ENCODE data around the gene CACNA1C.

Gene CACNA1C

DNA sequence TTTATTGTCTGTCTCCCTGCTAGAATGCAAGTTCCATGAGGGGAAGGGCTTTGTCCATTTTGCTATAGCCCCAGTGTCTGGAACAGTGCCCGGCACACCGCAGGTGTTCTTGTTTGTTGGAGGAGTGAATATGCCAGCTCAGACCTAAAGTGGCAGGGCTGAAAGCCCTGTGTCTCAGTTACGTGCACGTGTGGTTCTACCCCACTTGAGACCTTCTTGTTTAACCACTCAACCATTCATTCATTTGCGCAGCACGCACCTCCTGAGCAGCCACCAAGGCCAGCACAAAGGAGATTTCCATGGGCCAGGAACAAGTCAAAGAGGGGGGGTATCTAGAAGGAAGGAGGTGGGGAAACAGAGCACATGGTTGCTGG lies 404.0 kb downstream of the CACNA1C start:
- DNase-seq (ENCODE audit: low spot score): no peak

- no peak for DNase-seq (ENCODE audit: low spot score)
These were observed 404.6 kb downstream of the CACNA1C start for GRCh38 chr12:2457215-2457932.

- DNase-seq (ENCODE audit: low spot score): no peak
These were observed 405.2 kb downstream of the CACNA1C start for GRCh38 chr12:2457933-2458414.

DNA sequence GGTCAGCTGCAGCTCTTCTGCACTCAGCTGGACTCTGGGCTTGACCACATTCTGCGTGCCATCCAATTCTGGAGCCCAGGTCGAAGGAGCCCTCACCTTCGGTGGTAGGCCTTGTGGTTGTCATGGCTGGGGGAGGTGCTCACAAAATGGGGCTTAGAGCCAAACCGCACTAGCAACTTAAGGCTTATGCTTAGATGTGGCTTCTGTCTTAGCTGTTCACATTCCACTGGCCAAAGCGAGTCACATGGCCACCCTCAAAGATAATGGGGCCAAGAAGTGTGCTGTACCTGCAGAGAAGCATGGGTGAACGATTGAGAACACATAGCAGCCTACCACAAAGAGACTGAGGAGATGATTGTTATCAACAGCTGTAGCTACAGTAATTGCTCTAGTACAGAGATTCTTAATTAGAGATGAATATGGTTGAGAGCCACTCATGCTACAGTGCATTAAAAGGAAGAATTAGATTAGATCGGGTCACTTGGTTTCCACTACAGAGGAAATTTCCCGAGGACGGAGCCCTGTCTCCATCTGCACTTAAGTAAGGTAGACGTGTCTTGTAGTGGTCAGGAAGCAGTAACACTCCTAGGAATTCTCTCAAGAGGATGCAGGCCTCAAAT lies 407.4 kb downstream of the CACNA1C start:
- no peak for DNase-seq (ENCODE audit: low spot score)

GRCh38 chr12:2461046-2461445 lies 408.3 kb downstream of the CACNA1C start:
- DNase-seq (ENCODE audit: low spot score): no peak

GRCh38 chr12:2461645-2462044 lies 408.9 kb downstream of the CACNA1C start:
- no peak for DNase-seq (ENCODE audit: low spot score)

DNA sequence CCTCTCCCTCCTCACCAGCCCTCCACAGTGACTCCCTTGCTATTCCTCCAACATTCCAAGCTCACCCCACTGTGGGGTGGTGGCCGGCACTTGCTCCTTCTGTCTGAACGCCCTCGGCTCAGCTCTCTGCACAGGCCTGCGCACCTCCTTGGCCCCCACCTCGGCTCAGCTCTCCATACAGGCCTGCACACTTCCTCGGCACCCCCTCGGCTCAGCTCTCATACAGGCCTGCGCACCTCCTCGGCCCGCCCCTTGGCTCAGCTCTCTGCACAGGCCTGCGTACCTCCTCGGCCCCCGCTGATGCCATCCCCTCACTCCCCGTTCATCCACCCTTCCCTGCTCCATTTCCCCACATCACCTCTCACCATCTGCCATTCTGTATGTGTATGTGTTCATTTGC lies 409.3 kb downstream of the CACNA1C start:
- no peak for DNase-seq (ENCODE audit: low spot score)

DNA sequence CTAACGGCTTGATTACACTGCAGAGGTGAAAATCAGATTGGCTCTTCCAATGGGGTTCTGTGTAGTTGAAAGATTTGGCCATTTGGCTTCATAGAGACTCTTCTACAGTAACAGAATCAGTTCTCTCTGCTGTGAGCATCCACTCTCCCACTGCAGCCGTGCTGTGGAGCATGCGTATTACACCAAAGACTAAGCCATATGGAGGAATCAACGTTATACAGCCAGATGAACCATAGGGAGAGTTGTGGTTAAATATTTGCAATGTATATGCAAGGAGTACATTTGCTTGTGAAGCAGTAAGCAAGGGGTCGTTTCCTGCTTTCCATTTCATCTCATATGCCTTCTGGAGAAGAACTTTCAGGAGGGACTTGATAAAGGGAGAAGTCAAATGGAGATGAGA lies 410.9 kb downstream of the CACNA1C start:
- no peak for DNase-seq (ENCODE audit: low spot score)

GRCh38 chr12:2465681-2466080 lies 412.9 kb downstream of the CACNA1C start:
- no peak for DNase-seq (ENCODE audit: low spot score)

GRCh38 chr12:2466211-2466610 lies 413.4 kb downstream of the CACNA1C start:
- DNase-seq (ENCODE audit: low spot score): no peak

DNA sequence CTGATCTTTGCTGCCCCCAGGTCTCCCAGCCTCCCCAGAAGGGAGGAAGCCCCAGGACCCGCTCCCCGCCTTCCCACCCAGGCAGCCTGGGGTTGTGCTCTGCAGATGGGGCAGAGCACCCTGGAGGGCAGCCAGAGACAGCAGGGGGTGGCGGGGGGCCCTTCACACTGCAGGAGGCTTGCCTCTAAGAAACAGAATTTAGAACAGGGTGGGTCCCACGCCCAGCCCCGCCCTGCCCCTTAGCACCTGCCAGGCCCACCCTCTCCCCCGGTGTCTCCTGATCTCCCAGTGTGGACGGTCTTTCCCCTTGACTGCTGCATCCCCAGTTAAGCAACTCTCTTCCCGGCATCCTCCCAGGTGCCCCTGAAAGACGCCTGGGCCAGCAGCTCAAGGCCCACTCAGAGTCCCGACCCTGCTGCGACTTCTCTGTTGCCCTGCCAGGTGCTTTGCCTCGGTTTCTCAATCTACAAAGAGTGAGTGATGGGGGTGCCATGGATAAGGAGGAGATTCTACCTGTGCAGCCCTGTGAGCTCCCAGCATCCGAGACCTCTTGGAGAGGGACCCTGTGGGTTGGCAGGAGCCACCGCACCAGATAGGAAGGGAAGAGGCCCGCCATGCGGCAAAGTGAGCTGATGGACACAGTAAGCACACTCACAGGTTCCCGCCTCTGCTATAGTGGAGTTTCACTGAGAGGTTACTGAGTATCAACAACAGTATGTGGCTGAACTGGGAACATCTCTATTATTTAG lies 414.8 kb downstream of the CACNA1C start:
- no peak for DNase-seq (ENCODE audit: low spot score)

DNA sequence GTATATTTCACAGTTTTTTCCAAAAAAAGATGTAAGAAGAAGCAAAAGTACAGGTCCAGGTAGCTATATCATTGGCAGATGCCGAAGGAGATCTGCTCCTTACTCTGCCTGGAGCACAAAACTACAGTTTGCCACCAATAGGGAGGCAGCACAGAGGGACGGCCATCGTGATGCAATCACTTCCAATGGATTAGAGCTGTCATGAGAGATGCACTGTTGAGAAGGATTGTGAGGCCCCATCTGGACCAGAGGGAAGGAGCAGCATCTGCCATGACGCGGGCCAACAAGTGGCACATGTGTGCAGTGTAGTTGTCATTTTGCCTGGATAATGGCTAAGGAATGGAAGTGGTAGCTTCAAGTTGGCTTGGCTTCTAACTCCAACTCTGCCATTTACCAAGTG lies 423.2 kb downstream of the CACNA1C start:
- DNase-seq (ENCODE audit: low spot score): no peak

DNA sequence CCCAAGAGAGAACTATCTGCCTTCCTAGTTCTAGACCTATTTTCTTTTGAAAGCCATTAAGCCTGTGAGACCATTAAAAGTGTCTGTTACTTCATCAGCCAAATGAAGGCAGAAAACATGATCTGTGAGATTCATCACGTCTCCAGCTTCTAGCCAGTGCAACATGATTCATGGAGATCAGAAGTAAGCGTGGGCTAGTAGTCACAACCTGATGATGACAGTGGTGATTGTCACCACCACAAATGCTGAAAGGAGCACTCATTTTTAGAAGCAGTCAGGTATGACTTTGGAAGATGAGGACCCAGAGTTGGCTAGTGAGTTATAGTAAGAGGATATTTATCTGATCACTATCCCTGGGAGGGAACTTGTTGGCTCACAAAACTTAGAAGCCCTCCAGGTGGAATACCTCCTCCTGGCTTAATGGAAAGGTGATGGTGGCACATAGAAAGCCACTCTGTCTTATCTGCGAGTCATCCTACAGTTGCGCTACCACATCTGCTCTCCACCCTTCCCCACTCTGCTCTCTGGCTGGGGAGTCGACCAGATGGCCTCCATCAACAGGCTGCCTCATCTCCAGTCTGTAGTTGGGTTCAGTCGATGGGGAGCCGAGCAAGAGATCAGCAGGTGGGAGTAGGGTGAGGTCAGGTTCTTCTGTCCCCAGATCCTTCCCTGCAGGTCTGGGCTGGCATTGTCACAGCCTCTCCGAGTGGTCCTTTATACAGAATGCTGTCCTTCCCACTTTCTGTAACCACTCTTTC lies 424.4 kb downstream of the CACNA1C start:
- no peak for DNase-seq (ENCODE audit: low spot score)

DNA sequence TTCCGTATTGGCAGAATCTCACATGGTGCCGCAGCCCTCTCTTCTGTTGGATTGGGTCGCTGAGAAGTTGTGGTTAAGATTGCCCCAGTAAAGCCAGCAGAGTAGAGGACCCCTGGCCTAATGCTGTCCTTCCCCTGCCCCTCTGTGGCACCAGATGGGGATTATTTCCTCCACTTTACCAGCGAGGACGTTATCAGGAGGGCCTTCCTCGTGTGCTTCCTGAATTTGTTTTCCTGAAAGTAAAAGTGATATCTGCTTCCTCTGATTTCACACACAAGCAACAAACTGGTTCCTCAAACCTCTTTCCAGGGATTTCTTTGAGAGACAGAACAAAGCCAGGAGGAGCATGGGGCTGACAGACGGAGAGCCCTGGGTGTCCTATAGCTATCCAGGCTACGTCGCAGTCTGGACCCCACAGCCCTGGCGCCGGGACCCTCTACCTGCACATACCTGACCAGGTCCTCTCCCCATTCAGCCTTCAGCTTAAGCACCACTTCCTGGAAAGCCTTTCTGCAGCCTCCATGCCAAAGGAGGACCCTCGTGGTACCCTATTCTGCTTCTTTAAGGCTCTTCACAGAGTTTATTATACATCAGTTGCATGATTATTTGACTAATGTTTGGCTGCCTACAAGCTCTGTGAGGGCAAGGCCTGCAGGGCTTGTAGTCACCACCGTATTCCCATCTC lies 427.2 kb downstream of the CACNA1C start:
- no peak for DNase-seq (ENCODE audit: low spot score)

- no peak for DNase-seq (ENCODE audit: low spot score)
These were observed 428.6 kb downstream of the CACNA1C start for GRCh38 chr12:2481346-2481745.

- no peak for DNase-seq (ENCODE audit: low spot score)
These were observed 429.2 kb downstream of the CACNA1C start for GRCh38 chr12:2481951-2482350.

GRCh38 chr12:2482938-2483660 lies 430.3 kb downstream of the CACNA1C start:
- no peak for DNase-seq (ENCODE audit: low spot score)

GRCh38 chr12:2483713-2484112 lies 430.9 kb downstream of the CACNA1C start:
- no peak for DNase-seq (ENCODE audit: low spot score)

DNA sequence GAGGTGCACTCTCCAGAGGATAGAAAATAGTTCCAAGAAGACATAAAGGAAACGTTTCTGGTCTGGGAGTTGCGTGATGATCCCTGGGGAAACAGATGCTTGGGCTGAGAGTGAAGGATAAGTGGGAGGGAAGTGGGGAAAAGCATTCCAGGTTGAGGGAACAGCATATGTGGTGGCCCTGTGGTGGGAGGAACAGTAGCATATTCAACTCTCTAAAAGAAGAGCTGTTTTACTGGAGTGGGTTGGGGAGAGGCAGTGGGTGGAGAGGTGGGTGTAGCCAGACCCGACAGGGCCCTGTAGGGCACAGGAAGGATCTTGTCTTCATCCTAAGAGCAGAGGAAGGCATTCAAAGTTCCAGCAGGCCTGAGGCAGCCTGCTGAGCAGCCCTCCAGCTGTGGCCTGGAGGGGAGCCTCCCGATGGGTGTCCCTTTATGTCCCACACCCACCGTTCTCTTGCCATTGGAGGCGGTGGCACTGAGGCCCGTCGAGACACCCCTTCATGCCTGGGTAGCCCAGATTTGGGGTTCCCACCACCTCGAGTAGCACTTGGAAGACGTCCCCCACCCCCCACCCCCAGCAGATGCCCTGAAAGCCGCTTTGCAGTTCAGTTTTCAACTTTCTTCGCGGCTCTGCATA lies 431.5 kb downstream of the CACNA1C start:
- DNase-seq (ENCODE audit: low spot score): no peak

GRCh38 chr12:2485681-2486080 lies 432.9 kb downstream of the CACNA1C start:
- no peak for DNase-seq (ENCODE audit: low spot score)

GRCh38 chr12:2486796-2487195 lies 434.0 kb downstream of the CACNA1C start:
- no peak for DNase-seq (ENCODE audit: low spot score)

All from germinal center (tissue), 1 donor.